ENCODE data around the gene PRND. TPM values are rescaled to one million over a fixed set of nuclear protein-coding genes. Genes with fewer than 3 reads are reported as not detected.
"Not testable (repeated sequence)": the region's sequence is repeated elsewhere in the genome, so short reads cannot be mapped to it uniquely, and the experiment has no call there.

The PRND gene
- total and polyA plus RNA-seq, 8 donors: 15.4 to 25.7 (median 19.5) TPM; not detected in 2

DNA sequence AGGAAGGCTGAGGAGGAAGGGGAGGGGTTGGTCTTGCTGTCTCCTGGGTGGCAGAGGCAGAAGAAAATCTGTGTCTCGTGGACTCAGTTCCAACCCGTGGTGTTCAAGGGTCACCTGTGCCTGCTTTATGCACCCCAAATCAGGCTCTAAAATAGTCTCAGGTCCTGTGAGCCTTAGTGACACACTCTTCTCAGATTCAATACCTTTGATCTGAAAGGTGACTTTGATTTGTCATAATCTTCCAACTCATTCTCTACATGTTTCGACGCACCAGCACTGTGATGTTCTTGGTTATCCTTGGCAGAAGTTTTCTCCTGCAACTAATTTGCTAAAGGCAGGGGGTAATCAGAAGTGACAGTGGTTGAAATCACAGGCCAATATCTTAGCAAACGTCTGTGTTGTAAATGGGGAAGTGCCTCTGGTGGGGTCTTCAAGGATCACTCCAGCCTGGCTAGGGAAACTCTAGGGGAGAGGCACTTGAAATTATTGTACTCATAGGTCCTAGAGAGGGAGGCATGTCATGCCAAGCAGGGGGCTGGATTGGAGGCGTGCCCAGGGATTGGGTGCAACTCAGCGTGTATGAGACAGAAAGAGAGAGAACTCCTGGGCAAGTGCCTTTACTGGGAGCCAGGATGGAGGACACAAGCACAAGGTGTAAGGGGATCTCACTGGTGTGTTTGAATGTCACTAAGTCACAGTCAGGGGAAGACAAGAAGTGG is 19.0 kb upstream of the PRND start:
- ATAC-seq: no peak
- Histone ChIP-seq H3K4me1 (no peaks in the 10 kb centered on the region), H3K36me3 (peaks cover 0 to 18% of the 10 kb centered on the region in 2 donors), H3K27me3 (no peaks in the 10 kb centered on the region), H3K9me3 (no peaks in the 10 kb centered on the region), H3K27ac (no peak overlapping the region), H3K4me3 (no peak overlapping the region)
- TF ChIP-seq, protein P1, sequence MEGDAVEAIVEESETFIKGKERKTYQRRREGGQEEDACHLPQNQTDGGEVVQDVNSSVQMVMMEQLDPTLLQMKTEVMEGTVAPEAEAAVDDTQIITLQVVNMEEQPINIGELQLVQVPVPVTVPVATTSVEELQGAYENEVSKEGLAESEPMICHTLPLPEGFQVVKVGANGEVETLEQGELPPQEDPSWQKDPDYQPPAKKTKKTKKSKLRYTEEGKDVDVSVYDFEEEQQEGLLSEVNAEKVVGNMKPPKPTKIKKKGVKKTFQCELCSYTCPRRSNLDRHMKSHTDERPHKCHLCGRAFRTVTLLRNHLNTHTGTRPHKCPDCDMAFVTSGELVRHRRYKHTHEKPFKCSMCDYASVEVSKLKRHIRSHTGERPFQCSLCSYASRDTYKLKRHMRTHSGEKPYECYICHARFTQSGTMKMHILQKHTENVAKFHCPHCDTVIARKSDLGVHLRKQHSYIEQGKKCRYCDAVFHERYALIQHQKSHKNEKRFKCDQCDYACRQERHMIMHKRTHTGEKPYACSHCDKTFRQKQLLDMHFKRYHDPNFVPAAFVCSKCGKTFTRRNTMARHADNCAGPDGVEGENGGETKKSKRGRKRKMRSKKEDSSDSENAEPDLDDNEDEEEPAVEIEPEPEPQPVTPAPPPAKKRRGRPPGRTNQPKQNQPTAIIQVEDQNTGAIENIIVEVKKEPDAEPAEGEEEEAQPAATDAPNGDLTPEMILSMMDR (IDR thresholded peaks at IDR 0.05): no peak
- intact Hi-C loops (cut with DNase I): no loop called here
- no peak for DNase-seq

DNA sequence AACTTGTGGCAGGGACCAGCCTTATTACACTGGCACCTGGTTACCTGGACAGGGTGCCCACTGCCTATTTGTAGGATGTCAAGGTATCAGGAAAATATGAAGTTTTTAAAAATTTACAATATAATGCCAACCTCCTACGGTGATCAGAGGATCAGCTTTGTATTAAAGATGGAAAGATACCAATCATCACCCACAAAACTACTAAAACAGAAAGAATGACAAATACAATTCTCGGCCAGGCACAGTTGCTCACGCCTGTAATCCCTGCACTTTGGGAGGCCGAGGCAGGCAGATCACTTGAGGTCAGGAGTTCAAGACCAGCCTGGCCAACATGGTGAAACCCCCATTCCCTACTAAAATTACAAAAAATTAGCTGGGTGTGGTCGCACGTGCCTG is 18.4 kb upstream of the PRND start:
- Histone ChIP-seq H3K4me3 (no peak overlapping the region), H3K36me3 (peaks cover 0 to 18% of the 10 kb centered on the region in 2 donors), H3K27ac (no peak overlapping the region), H3K27me3 (no peaks in the 10 kb centered on the region), H3K9me3 (no peaks in the 10 kb centered on the region), H3K4me1 (no peaks in the 10 kb centered on the region)
- intact Hi-C loops (cut with DNase I): no loop called here
- TF ChIP-seq, protein P1 (IDR thresholded peaks at IDR 0.05): no peak
- no peak for ATAC-seq
- no peak for DNase-seq

DNA sequence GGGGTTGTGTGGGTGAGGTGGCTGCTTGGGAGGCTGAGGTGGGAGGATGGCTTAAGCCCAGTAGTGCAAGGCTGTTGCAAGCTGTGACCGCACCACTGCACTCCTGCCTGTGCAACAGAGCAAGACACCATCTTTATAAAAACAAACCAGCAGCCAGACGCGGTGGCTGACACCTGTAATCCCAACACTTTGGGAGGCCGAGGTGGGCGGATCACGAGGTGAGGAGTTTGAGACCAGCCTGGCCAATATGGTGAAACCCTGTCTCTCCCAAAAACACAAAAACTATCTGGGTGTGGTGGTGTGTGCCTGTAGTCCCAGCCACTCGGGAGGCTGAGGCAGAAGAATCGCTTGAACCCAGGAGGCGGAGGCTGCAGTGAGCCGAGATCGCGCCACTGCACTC is 14.8 kb upstream of the PRND start:
- H3K27me3 ChIP-seq; DNase-seq; H3K36me3 ChIP-seq; intact Hi-C loops (cut with DNase I); H3K27ac ChIP-seq; H3K4me1 ChIP-seq; H3K4me3 ChIP-seq; H3K9me3 ChIP-seq; ATAC-seq: not testable (repeated sequence)

DNA sequence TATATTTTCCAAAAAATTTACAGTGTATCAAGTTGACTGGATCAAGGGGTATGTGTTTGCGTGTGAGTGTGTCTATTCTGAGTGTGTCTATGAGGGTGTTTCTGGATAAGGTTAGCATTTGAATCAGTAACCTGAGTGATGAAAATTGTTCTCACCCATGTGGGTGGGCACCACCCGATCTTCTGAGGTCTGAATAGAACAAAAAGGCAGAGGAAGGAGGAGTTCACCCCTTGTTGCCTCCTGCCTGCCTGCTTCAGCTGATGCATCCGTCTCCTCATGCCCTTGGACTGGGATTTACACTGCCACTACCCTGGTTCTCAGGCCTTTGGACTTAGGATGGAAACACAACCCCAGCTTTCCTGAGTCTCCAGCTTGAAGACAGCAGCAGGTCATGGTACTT is 13.7 kb upstream of the PRND start:
- intact Hi-C loops (cut with DNase I): no loop called here
- TF ChIP-seq, protein P1 (IDR thresholded peaks at IDR 0.05): no peak
- Histone ChIP-seq H3K4me1 (no peaks in the 10 kb centered on the region), H3K27me3 (no peaks in the 10 kb centered on the region), H3K27ac (no peak overlapping the region), H3K9me3 (no peaks in the 10 kb centered on the region), H3K36me3 (no peaks in the 10 kb centered on the region), H3K4me3 (no peak overlapping the region)
- ATAC-seq (no peak), DNase-seq (no peak)

DNA sequence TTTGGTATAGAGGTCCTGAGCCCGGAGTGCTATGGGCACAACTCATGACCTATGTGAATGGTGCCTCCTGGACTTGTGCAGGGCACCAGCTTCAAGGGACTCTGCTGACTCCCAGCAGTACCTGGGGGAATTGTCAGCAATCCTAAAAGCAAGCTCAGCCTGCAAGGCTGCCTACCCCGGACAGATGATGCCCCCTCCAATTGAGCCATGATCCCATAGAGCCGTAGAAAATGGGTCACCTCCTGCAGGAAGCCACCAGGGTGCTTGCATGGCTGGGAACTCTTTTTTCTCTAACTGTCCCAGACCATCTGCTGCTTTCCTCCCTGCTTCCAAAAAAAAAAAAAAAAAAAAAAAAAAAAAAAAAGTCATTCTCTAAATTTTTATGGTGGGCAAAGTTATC is 12.9 kb upstream of the PRND start:
- H3K9me3 ChIP-seq: no peaks in the 10 kb centered on the region
- no peak for DNase-seq
- no peak overlapping the region for H3K4me3 ChIP-seq
- TF ChIP-seq, protein P1 (IDR thresholded peaks at IDR 0.05): no peak
- intact Hi-C loops (cut with DNase I): no loop called here
- H3K4me1 ChIP-seq: no peaks in the 10 kb centered on the region
- no peak overlapping the region for H3K27ac ChIP-seq
- H3K27me3 ChIP-seq: no peaks in the 10 kb centered on the region
- no peaks in the 10 kb centered on the region for H3K36me3 ChIP-seq
- no peak for ATAC-seq
